ENCODE measurements around the gene ATP2B1.

ATP2B1 gene

DNA sequence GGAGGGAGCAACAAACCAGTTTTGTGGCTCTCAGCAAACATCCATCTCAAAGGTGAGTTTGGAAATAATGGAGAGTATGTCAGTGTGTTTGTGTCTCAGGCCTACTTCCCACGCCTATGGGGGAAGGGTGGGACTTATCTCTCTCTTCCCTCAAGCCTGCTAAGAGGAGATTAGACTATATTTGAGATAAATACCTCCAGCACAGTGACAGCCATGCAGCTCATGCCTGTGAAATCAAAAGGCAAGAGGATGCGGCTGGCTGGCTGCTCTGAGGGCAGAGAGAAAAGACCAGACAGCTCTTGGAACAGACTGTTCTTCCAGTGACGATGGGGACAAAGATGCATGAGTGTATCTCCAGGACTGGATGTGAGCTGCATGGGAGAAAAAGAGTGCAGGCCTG is 168.1 kb downstream of the ATP2B1 start:
- in situ Hi-C loops (cut with MboI; ENCODE audit: low pct_unique_long_range_greater_than_20kb, low sequenced_read_pairs, unreplicated experiment) = loop anchor here (25.0 kb wide), 2 partner anchors 722 to 1397 kb away; no protein-coding TSS in a partner anchor
- DNase-seq (ENCODE audit: low spot score) = no peak
- TF ChIP-seq, protein P1, sequence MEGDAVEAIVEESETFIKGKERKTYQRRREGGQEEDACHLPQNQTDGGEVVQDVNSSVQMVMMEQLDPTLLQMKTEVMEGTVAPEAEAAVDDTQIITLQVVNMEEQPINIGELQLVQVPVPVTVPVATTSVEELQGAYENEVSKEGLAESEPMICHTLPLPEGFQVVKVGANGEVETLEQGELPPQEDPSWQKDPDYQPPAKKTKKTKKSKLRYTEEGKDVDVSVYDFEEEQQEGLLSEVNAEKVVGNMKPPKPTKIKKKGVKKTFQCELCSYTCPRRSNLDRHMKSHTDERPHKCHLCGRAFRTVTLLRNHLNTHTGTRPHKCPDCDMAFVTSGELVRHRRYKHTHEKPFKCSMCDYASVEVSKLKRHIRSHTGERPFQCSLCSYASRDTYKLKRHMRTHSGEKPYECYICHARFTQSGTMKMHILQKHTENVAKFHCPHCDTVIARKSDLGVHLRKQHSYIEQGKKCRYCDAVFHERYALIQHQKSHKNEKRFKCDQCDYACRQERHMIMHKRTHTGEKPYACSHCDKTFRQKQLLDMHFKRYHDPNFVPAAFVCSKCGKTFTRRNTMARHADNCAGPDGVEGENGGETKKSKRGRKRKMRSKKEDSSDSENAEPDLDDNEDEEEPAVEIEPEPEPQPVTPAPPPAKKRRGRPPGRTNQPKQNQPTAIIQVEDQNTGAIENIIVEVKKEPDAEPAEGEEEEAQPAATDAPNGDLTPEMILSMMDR (IDR thresholded peaks at IDR 0.05; ENCODE audit: extremely low read depth, insufficient read depth, missing control alignments) = no peak

DNA sequence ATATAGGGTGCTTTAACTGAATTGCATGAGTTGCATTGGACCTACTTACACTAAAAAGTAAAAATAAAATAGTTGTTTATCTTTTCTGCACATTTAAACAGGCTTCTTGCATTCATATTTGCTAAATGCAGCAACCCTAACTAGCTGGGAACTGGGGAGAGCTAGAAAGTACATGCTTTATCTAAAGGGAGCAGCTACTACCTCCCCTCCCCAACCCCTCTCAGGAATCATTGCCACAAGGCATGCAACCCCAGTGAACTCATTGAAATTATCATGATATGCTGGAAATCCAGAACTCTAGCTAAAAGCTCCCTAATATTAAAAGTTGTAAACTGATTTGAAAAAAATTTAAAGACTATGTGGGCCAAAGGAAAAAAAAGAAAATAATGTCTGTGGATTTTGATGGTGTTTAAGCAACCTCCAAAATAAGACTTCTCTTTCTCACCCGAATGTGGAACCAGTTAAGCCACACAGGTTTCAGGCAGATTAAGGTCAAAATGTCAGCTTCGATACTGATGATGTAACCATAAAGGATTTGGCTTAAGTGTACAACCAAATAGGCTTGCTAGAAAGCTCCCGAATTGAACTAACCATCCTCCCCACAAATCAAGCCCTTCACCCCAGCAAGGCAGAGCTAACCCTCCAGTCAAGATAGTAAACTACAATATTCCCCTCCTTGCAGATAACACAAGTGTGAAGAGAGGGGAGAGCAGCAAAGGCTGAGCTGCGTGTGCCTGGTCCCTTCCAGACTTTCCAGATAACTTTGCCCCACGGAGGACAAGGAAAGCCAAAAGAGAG is 169.0 kb downstream of the ATP2B1 start:
- no peak for DNase-seq (ENCODE audit: low spot score)
- in situ Hi-C loops (cut with MboI; ENCODE audit: low pct_unique_long_range_greater_than_20kb, low sequenced_read_pairs, unreplicated experiment) = loop anchor here (25.0 kb wide), 2 partner anchors 723 to 1398 kb away; no protein-coding TSS in a partner anchor
- TF ChIP-seq, protein P1 (IDR thresholded peaks at IDR 0.05; ENCODE audit: extremely low read depth, insufficient read depth, missing control alignments) = no peak

DNA sequence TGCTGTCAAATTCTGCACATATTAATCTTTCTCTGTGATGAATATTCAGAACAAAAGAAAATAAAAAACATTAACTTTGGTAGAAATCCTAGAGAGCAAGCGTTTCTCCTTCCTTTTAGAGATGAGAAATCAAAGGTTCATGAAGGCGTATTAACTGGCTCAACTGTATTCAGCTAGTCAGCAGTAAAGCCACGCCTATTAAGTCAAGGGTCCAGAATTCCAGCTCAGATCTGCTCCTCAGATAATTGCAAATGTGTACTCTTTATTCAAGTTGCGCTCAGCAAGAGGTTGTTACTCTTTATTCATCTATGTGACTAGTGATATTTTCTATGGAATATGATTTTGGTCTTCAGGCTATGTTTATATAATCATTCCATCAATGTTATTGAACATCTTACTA is 169.7 kb downstream of the ATP2B1 start:
- DNase-seq (ENCODE audit: low spot score) = no peak
- in situ Hi-C loops (cut with MboI; ENCODE audit: low pct_unique_long_range_greater_than_20kb, low sequenced_read_pairs, unreplicated experiment) = loop anchor here (25.0 kb wide), 2 partner anchors 723 to 1398 kb away; no protein-coding TSS in a partner anchor
- TF ChIP-seq, protein P1 (IDR thresholded peaks at IDR 0.05; ENCODE audit: extremely low read depth, insufficient read depth, missing control alignments) = no peak
